Hematopoietic multipotent progenitor cell treated with erythropoietin and hydrocortisone succinate and interleukin-3 and kit ligand, for 17 days (in vitro differentiated cells): ENCODE results near the gene LRRTM4.
"Not testable (repeated sequence)": the region's sequence is repeated elsewhere in the genome, so short reads cannot be mapped to it uniquely, and the experiment has no call there.

Experiments
- DNase-seq: peaks from one replicate; pipeline ENCODE4 v3.0.0-alpha.2; 2015; ENCODE audit warnings: low spot score

The LRRTM4 gene

GRCh38 chr2:76861708-76862107 lies 660.5 kb downstream of the LRRTM4 start:
- no peak for DNase-seq

DNA sequence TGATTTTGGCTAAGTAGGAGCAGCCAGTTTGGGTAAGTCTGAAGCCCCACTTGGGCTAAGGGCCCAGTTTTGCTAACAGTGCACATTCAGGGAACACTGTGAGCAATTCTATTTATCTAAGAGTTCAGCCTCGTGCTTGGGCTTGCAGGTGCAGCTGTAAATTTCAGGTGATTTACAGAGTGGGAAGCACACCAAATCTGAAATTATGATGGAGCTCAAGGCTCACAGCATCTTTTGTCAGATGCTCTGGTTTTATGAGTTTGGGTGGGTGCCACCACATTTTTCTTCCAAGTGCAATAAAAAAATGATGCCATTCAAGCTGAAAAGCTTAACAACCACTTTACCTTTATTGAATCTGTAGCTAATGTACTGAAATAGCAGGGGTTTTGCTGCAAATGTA lies 671.2 kb downstream of the LRRTM4 start:
- no peak for DNase-seq

DNA sequence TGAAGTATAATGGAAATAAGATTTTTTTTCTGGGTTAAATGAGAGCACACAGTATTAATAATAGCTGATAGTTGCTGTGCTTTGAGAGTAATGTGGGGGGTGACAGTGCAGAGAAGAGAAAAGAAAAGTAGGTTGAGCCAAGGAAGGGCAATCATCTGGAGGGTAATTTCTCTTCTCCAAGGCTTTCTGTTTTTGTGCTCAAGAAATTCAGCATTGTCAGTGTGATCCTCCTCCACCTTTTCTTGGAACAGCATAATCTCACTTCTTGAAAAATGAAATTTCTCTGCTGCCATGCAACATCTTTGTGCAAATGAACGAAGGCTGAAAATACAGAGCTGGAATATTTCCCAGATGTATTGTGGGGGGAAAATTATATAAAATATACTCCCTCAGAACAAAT lies 673.1 kb downstream of the LRRTM4 start:
- DNase-seq = no peak

GRCh38 chr2:76839826-76840225 lies 682.4 kb downstream of the LRRTM4 start:
- DNase-seq = no peak

DNA sequence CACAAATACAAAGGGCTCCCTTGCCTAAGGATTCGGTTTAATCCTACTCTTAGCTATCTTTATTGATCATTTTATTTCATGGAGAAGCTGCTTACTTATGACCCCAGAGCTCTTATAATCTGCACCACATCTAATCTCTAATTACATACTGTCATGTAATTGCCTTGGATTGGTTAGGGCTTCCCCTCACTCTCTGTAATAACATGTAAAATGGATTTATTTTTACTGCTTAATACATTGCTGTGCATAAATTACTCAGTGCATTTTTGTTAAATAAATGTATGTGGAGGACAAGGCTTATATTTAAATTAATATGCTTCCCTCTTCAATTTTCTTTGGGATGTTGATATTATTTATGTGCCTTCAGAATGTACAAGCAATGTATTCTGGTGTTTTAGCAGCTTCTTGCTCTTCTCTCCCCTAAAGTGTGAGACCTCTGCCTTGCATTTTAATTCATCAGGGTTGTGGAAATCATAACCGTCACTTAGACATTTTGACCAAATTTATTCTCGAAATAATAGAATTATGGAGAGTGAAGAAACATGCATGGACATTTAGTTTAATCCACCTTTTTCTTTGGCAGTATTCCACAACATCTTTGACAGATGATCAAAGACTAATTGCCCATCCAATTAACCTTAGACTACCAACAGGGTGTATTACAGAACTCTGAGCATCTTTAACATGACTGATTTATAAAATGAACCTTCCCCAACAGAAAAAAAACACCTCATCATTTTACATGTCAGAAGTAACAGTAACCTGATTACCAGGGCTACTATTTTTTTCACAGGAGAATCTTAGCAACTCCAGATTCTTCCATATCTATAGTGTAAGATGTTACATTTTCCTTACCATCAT lies 692.6 kb downstream of the LRRTM4 start:
- DNase-seq = no peak

DNA sequence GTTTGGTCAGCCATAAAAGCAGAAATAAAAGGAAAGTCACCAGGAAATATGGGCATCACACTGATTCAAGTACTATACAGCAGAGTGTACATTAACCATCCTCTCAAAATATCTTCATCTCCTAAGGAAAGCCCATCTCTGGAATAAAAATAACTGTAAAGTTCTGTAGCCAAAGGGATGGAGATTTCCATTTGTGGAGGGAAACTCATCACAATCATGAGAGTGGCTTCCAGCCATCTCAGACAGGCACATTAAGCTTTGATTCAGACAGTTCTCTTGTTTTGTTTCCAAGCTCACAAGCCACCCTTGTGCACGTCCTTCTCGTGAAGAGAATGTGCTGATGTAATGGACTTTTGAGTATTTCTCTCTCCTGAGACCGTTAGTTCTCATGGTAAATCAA lies 695.5 kb downstream of the LRRTM4 start:
- no peak for DNase-seq

GRCh38 chr2:76825140-76825970 lies 696.8 kb downstream of the LRRTM4 start:
- no peak for DNase-seq

DNA sequence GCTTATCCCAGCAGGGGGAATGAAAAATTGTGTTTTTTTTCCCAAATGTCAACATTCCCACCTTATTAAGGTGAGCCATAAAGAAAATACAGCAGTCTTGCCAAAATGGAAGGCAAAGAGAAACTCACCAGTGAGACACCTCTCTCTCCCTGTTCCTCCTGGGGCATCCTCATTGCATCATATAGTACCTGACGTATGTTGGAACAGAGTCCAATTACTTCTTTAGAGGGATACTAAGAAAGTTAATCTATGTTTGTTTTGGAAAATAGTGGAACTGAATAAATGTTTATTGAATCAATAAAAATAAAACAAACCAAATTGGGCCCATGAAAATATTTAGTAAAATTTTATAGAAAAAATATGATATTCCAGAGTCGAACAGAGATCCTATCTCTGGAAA lies 700.4 kb downstream of the LRRTM4 start:
- no peak for DNase-seq

DNA sequence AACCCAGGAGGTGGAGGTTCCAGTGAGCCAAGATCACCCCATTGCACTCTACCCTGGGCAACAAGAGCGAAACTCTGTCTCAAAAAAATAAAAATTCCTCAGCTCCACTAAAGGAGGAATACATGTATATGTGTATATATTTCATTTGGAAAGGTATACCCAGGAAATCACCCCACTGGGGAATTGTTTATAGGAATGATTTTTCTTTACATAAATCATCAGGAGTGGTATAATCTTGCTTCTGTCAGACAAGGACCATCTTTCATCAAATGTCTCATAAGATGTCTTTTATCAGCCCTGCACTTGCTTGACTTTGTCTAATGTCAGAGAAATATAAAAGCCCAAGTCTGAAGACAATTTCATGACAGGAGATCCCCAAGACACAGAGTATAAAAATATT lies 709.1 kb downstream of the LRRTM4 start:
- no peak for DNase-seq

DNA sequence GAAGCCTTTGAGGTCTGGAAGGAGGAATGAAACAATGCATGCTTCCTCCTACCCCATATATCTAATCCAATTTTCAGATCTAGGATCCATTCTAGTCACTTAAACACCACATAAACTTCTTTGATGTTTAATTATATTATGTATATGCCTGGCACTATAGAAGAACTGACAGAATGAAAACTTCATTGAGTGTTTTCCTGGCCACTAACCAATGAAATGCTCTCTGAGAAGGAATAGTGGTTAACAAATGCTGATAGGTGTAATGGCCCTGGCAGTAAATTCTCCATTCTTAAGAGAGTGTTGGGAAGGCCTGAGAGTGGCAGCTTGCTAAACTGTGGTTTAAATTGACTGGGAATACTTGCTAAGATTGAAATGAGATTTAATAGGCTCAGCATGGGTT lies 710.0 kb downstream of the LRRTM4 start:
- DNase-seq = no peak

DNA sequence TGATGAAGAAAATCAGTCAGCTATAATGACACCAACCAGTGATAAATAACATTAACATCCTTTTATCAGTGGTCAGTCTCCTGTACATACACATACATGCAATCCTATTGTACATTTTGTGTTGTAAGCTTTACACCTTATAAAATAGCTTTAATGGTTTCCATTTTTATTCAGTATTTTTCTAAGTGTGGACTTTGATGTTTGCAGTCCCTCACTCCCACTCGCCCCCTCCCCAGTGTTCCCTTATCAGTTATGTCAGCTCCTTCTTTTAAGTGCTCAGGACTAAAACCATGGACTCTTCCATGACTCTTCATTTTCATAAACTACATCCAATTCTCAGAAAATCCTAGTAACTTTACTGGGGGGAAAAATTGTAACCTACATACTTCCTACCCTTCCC lies 713.0 kb downstream of the LRRTM4 start:
- DNase-seq = no peak

DNA sequence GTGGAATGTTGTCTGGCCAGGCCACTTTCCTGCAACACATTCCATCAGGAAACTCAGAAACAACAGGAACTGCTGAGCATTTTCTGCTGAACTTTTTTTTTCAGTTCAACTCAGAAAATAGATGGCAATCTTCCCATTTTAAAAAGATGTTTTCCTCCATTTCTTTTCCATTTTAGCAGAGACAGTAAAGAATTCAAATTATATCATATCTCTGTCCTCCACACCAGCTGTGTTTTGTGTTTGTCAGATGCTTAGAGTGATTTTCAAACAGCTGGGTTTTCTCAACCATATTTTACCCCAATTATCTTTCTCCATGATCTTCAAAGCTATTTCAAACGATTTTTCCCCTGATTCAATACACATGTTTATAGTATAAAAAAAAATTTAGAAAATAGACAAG lies 713.4 kb downstream of the LRRTM4 start:
- DNase-seq = no peak

- no peak for DNase-seq
These were observed 728.4 kb downstream of the LRRTM4 start for GRCh38 chr2:76793647-76794334.

- not testable (repeated sequence) for DNase-seq
These were observed 740.9 kb downstream of the LRRTM4 start for GRCh38 chr2:76781313-76781712.

- DNase-seq = no peak
These were observed 758.9 kb downstream of the LRRTM4 start for GRCh38 chr2:76763276-76763675.

- DNase-seq = no peak
These were observed 761.8 kb downstream of the LRRTM4 start for GRCh38 chr2:76760367-76760704.

- no peak for DNase-seq
These were observed 762.4 kb downstream of the LRRTM4 start for GRCh38 chr2:76759634-76760366.

DNA sequence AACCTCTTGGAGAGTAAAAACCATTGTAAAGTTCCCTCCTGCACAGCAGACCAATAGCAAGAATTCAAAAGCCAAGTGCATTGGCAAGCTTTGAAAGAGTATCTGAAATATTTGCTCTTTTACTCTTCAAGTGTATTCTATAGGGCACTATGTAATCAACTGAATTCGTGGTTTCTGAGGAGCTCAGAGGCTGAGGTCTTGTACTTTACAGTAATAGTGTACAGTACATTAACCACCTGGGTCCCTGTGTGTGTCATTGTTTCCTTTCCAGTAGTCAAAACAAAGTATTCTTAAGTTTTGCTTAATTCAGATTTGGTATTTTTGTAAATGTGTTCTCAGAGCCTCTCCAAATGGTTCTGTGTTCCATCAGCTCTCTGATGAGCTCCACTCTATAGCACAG lies 769.7 kb downstream of the LRRTM4 start:
- no peak for DNase-seq

- DNase-seq = no peak
These were observed 772.3 kb downstream of the LRRTM4 start for GRCh38 chr2:76749858-76750257.

DNA sequence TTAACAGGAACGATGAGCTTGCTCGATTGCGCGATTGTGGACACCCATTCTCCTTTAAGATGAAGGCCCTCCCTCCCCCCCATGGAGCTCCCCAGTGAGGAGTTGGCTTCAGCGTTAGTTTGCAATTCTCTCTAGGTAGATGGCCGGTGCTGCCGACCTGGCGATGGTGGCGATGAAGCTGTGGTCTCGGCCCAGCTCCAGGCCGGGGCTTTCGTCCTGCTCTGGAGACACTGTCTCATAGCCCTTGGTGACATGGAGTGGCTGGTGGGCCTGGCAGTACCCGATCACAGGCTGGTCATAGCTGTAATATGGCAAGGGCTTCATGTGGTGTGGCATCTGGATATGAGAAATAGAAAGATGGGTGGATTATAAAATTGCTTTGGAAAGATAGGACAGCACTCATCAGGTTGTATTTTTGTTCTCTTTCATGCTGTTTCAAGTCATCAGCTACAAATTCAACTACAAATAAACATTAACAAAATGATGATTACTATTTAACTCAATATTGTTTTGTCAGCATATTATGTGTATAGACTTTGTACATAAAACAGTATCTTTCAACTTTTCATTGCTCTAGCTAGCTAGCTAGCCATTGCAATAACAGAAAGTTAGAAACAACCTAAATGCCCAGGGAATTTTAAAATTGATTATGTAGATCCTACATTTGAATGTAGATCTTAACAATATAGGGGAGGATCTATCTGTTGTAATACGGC lies 773.4 kb downstream of the LRRTM4 start:
- DNase-seq = no peak

GRCh38 chr2:76745605-76746004 lies 776.6 kb downstream of the LRRTM4 start:
- no peak for DNase-seq
